ENCODE data around the gene NXT2. TPM values are rescaled to one million over a fixed set of nuclear protein-coding genes. Genes with fewer than 3 reads are reported as not detected.

NXT2 gene
- total and polyA plus RNA-seq, 10 of the 15 experiments (the other 5 are each of a cell fraction or from before 2014, with no cell fraction given) = 10.8 to 38.1 (median 21.2) TPM

GRCh38 chrX:109498434-109498833, 38.2 kb upstream of the NXT2 start (continued):
- TF ChIP-seq ZBTB11 (CRISPR knock-in tag; IDR thresholded peaks at IDR 0.05) = no peak
- no peak for TF ChIP-seq MEF2A (IDR thresholded peaks at IDR 0.05; ENCODE audit: insufficient read depth, low read depth, low read length)

- no peaks in the 10 kb centered on the region for H3K27me3 ChIP-seq (replicated peaks in 1 of 2; ENCODE audit: control insufficient read depth in 2 of 2, insufficient read depth in 2 of 2, low read length in 1 of 2)
- ChIA-PET CTCF (no interaction called here), POLR2A (no interaction called here), RAD21 (ENCODE audit: unreplicated experiment) (no interaction called here), SMC1A (ENCODE audit: uncharacterized antibody, unreplicated experiment) (interaction anchor here (0.7 kb wide), 1 partner anchor 452 kb away, joined by 3 read pairs; no protein-coding TSS in a partner anchor)
- ATAC-seq = no peak
- no peak overlapping the region for H3K4me2 ChIP-seq (ENCODE audit: control insufficient read depth, insufficient read depth)
- BruUV-seq (replicated peaks) = no TSS peak
- intact Hi-C loops (cut with micrococcal nuclease; ENCODE audit: unreplicated experiment) = no loop called here
- no peaks in the 10 kb centered on the region for H3K9me3 ChIP-seq (replicated peaks; ENCODE audit: control insufficient read depth, insufficient read depth, low read length)
- H3K9ac ChIP-seq (ENCODE audit: control insufficient read depth, insufficient read depth, low read length) = no peak overlapping the region
- no peaks in the 10 kb centered on the region for H3K36me3 ChIP-seq (ENCODE audit: control insufficient read depth in 2 of 2, insufficient read depth in 2 of 2, low read length in 1 of 2)
- DNase-seq (ENCODE audit: low read depth, low spot score) = no peak
- no peak overlapping the region for H3K4me3 ChIP-seq
- no peaks in the 10 kb centered on the region for H4K20me1 ChIP-seq (ENCODE audit: control insufficient read depth, insufficient read depth)
- in situ Hi-C loops (cut with MboI) = no loop called here
- FAIRE-seq = no peak
- WGBS (ENCODE audit: insufficient coverage, insufficient replicate concordance, low lambda C conversion rate, missing lambda C conversion rate) = 23% methylated on average over 3 of the region's 3 CpGs
- no peaks in the 10 kb centered on the region for H3K79me2 ChIP-seq (ENCODE audit: control insufficient read depth, insufficient read depth, low read length)
- H3K27ac ChIP-seq (ENCODE audit: control insufficient read depth, insufficient read depth) = no peak overlapping the region
- H3K4me1 ChIP-seq (ENCODE audit: control insufficient read depth, insufficient read depth, low read length) = no peaks in the 10 kb centered on the region
- no peak overlapping the region for H2AFZ ChIP-seq (ENCODE audit: control insufficient read depth, low read depth, low read length)
- no peak for TF ChIP-seq ZNF207 (IDR thresholded peaks at IDR 0.05; ENCODE audit: borderline replicate concordance)
- no peak for TF ChIP-seq JUND (IDR thresholded peaks at IDR 0.05; ENCODE audit: low read depth, low read length)
- no peak for TF ChIP-seq HDAC2 (IDR thresholded peaks at IDR 0.05)
- no peak for TF ChIP-seq SMARCA5 (IDR thresholded peaks at IDR 0.05)
- no peak for TF ChIP-seq REST (IDR thresholded peaks at IDR 0.05; ENCODE audit: low read depth, low read length)
- TF ChIP-seq IKZF2 (IDR thresholded peaks at IDR 0.05) = no peak
- TF ChIP-seq POU2F2 (IDR thresholded peaks at IDR 0.05; ENCODE audit: borderline replicate concordance, low read depth, low read length) = no peak
- TF ChIP-seq SMC3 (IDR thresholded peaks at IDR 0.05; ENCODE audit: borderline replicate concordance, low read length) = no peak
- TF ChIP-seq ZBTB40 (IDR thresholded peaks at IDR 0.05; ENCODE audit: borderline replicate concordance) = no peak
Observed at GRCh38 chrX:109501176-109501575, 35.5 kb upstream of the NXT2 start.

Data from GM12878 (cell line).